ENCODE results near the gene FHIP2A. TPM values are rescaled to one million over a fixed set of nuclear protein-coding genes. Genes with fewer than 3 reads are reported as not detected.
"Not testable (repeated sequence)": the region's sequence is repeated elsewhere in the genome, so short reads cannot be mapped to it uniquely, and the experiment has no call there.

Gene FHIP2A
- polyA plus RNA-seq, 1 donor, result 19.7 TPM

DNA sequence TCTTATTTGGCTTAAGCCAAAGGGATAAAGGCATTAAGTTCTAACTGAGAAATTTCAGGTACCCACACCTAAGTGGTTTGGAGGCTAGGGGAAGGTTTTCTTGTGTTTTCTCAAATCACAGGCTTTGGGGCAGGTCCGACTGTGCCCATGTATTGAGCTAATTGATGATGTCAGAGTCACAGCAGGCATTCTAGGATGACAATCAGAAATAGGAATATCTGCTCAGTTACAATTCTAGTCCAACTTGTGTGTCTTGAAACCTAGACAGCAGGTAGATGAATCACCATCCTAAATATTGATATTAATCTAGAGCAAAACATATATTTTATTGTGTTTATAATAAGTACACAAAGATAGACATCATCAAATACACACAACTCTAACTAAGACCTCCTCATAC is 2.3 kb upstream of the FHIP2A start:
- no peak for DNase-seq

DNA sequence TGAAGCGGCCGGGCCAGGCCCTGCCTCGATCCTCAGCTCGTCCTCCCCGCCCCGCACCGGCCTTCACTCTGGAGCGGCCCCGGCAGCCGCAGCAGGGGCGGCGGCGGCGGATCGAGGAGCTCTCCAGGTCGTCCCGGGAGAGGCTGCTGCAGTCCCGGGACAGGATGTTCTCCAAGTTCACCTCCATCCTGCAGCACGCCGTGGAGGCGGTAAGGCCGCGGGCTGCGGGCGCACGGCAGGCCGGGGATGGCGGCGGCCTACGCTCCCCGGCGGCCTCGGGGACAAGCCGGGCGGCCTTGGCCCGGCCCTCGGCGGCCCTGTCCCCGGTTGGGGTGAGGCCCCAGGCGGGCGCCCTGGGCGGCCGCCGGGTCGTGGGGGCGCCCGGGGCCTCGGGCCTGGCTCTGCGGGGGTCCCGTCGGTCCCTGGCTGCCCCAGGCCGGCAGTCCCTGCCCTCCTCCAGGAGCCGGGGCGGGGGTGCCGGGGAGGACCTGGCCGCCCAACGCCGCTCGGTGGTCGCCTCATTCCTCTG is 399 bp downstream of the FHIP2A start:
- no peak for DNase-seq

DNA sequence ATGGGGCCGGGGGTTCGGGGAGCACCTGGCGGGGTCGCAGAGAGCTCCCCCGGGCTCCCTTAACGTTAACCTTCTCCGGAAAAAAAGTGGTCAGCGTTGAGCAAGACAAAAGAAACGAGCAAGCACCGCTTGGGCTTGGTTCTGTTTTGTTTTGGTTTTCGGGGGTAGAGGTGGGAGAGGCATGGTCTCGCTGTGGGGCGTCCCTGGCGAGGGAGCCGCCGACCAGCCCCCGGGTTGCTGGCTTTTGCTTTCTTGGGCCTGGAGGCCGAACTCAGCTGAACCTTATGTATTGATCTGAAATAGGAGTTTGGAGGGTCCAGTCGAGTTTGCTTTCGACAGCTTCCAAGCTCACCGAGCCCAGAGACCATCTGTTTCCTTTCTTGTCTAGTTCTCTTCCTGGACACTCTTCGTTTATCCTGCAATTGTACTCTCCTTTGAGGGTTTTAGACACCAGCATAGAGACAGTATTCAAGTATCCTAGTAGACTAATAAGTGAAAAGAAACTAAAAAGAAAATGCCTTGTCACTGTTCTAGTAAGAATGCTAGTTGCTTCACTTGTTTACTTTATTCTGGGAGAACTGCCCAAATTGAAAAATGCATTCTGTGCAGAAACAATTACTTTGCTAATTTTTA is 980 bp downstream of the FHIP2A start:
- DNase-seq, result peak; percentile 62

DNA sequence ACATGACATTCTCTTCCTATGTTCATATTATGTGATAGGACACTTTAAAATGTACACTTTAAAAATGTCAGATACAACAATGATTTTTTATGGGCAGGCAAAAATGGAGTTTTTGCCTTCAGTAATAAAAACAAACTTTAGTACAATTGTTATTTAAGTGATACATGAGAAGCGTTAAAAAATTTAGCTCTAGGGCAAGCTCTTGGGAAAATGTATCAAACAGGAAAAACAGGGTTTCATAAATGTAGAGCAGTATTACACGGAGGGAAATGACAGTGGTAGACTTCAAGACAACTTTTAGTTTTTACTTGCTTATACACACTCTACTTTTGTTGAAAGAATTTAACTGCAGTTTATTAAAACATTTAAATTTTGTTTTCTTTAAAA is 1.5 kb downstream of the FHIP2A start:
- peak; percentile 3 for DNase-seq

DNA sequence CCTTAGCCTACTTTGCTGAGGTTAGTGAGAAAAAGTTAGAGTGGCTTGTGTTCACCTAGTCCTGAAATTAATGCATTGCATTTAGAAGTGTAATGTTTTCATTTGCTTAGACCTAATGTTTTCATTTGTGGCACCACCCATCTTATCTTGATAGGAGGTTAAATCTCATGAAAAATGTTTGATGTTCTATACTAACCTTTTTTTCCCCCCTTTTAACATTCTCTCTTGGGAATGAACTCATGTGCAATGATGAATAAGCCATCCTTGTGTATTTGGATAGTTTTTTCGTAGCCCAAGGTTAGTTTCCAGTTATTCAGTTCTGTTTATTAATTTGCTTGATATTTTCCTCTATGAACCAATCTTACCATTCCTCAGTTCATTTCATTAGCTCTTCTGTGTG is 2.8 kb downstream of the FHIP2A start:
- no peak for DNase-seq

DNA sequence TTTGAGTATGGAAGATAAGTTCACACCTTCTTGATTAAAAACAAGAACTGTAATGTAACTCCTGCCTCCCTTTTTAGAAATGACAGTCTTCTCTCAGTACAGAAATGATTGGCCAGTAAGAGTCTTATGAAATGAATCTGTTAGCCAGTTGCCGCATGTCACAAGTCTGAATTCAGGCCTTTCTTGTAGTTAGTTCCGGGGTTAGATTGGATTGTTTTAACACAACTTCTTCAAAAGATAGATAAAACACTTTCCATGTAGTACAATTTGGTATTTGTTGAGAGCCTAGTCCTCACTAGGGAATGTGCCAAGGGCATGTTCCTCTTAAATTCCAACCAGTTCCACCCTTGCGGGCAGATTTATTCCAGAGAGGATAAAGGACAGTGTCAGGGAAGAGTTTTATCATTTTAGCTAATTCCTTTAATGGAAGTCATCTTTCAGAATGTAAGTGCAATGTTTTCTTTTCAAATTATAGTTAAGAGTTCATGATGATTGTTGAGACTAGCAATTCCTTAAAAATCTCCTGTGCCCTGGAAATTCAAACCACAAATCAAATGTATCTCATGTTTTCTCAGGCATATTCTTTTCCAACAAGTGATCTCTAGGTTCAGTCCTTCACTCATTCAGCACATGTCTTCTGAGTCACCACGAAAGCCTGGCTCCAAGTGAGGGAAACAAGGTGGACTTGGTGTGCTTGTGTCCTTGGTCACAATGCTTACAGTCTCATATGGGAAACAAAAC is 4.1 kb downstream of the FHIP2A start:
- no peak for DNase-seq

DNA sequence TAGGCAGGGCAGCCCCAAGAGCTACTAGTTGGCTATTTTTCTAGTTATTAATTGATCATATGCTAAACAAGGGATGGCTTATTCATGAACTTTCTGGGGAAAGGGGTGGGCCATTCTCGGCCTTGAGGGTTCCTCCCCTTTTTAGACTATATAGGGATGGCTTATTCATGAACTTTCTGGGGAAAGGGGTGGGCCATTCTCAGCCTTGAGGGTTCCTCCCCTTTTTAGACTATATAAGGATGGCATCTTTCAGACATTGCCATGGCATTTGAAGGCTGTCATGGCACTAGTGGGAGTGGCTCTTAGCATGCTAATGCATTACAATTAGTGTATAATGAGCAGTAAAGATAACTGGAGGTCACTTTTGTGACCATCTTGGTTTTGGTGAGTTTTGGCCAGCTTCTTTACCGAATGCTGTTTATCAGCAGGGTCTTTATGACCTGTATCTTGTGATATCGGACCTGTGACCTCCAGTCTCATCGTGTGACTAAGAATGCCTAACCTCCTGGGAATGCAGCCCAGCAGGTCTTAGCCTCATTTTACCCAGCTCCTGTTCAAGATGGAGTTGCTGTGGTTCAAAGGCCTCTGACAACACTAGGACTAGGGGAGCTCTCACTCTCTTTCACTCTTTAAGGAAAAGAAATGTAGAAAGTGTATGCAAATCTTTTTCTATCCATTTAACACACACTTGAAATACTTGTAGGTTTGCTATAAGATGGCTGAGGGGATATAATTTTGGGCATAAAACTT is 7.8 kb downstream of the FHIP2A start:
- no peak for DNase-seq

DNA sequence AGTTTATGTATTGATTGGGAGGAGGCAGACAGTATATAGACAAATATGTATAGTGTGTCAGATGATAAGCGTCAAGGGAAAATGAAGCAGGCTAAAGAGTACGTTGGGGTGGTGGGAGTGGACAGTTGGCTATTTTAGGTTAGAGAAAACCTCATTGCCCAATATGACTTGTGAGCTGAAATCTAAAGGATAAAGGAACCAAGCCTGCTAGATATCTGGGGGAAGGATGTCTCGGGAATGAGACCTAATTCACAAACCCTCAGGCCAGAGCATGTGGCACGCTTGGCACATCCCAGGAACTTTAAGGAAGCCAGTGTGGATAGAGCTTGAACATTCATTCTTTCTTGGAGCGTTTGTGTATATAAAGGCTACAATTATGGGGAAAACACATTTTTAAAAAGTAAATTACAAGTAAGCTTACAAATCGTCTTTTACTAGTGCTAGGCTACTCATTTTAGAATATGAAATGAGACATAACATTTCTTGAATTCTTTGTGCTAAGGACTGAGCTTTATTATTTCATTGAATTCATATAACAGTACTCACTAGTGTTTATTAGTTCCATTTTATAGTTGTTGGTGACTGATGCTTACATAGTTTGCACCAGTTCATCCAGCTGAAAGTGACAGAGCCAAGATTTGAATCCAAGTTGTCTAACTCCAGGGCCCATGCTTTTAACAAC is 9.7 kb downstream of the FHIP2A start:
- no peak for DNase-seq

DNA sequence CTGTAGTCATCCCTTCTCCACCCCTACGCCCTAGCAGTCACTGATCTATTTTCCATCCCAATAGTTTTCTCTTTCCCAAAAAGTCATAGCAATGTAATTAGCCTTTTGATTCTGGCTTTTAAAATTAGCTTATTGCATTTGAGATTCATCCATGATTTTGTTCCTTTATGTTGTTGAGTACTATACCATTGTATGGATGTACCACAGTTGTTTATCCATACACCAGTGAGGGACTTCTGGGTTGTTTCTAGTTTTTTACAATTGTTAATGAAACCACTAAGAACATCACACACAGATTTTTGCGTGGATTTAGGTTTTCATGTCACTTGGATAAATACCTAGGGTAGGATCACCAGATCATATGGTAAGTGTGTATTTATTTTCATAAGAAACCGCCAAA is 16.1 kb downstream of the FHIP2A start:
- DNase-seq, result no peak

DNA sequence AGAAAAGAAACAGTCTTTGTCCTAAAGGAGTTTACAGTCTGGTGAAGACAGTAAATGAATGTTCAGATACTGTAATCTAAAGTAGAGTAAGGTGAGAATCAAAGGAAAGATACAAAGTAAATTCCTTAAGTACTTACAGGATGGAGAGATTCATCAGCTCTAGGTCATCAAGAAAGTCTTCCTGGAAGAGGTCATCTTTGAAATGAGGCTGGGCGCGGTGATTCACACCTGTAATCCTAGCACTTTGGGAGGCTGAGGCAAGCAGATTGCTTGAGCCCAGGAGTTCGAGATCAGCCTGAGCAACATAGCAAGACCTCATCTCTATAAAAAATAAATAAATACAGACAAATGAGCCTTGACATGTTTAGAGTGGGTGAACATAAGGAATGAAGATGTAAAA is 18.3 kb downstream of the FHIP2A start:
- no peak for DNase-seq

DNA sequence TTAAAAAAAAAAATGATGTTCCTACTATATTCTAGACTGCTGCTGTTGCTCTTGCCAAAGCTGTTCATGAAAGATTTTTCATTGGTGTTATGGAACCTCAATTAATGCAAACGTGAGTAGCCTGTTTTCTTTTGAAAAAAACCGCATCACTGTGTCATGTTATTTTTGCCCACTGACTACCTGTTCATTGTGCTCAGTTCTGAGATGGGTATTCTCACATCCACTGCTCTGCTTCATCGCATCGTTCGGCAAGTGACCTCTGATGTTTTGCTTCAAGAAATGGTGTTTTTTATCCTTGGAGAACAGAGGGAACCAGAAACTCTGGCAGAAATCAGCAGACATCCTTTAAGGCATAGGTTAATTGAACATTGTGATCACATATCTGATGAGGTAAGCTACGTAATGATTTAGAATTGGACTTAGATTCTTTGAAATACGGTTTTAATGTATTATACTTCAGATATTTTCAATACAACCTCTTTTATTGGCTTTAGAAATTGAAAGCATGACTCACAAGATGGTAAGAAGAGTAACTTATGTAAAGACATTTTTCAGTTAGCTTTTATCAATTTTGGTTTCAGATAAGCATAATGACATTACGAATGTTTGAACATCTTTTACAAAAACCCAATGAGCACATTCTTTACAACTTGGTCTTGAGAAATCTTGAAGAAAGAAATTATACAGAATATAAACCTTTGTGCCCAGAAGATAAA is 24.6 kb downstream of the FHIP2A start:
- DNase-seq, result no peak

DNA sequence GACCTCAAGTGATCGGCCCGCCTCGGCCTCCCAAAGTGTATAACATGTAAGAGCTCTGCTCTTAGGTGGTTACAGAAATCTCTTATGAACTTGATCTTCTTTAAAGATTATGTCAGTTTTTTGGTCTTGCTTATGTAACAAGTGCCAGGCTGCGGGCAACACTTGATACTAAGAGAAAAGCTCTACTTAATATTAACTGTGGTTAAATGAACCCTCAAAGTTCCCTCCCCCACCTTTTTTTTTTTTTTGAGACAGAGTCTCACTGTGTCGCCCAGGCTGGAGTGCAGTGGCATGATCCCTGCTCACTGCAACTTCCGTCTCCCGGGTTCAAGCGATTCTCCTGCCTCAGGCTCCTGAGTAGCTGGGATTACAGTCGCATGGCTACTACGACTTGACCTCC is 25.9 kb downstream of the FHIP2A start:
- DNase-seq, result not testable (repeated sequence)

DNA sequence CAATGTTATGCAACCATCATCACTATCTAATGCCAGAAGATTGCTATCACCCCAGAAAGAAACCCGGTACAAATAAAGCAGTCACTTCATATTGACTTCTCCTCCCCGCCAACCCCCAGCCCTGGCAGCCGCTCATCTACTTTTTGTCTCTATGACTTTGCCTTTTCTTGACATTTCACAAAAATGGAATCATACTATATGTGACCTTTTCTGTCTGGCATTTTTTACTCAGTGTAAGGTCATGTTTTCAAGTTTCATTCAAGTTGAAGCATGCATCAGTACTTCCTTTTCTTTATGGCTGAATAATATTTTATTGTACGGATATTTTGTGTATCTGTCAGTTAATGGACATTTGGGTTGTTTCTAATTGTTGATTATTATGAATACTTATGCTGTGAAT is 28.1 kb downstream of the FHIP2A start:
- DNase-seq, result no peak

DNA sequence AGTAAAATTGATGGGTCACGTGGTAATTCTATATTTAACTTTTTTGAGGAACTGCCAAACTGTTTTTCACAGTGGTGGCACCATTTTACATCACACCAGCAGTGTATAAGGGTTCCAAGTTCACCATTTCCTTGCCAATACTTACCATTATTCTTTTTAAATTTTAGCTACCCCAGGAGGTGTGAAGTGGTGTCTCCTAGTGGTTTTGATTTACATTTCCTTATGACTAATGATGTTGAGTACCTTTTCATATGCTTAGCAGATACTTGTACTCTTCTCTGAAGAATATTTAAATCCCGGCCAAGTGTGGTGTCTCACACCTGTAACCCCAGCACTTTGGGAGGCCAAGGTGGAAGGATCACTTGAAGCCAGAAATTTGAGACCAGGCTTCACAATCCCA is 28.5 kb downstream of the FHIP2A start:
- no peak for DNase-seq

DNA sequence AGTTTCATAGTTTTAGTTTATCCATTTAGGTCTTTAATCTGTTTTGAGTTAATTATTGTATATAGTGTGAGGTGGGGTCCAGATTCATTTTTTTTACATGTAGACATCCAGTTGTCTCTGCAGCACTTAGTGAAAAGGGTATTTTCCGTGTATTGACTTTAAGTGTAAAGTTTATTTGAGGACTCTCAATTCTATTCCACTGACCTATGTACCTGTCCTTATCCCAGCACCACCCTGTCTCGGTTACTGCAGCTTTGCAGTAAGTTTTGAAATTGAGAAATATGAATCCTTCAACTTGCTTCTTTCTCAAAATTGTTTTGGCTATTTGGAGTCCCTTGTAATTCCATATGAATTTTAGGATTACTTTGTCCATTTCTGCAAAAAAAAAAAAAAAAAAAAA is 29.8 kb downstream of the FHIP2A start:
- no peak for DNase-seq

DNA sequence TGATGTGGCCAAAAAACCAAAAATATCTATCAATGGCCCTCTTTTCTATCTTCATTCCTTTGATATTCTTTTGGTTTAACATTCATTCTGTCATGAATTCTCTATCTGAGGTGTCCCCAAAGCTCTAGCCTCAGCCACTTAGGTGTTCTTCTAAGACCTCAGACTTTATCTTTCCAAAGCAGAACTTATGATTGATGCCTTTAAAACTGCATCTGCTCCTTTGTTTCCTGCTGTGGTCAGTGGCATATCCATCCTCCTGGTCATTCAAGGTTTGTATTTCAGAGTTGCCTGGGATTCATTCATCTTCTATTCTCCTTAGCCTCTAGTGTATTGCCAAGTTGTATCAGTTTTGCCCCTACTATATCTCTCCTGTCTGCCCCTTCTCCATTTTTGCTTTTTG is 30.6 kb downstream of the FHIP2A start:
- no peak for DNase-seq

DNA sequence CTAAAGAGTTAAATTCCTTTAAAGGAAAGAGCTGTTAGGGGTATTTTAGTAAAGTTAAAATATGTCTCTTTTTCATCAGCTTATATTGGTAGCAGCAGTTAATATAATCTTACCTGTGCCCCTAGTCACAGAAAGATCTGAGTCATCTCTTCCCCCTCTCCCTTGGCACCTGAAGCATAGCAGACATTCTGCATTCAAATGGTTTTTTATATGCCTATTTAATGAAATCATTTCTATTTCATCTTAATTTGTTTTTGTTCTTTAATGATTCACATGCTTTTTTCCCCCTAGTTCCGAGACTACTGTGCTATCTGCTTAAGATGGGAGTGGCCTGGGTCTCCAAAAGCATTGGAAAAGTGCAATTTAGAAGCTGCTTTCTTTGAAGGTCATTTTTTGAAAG is 33.3 kb downstream of the FHIP2A start:
- DNase-seq, result no peak

DNA sequence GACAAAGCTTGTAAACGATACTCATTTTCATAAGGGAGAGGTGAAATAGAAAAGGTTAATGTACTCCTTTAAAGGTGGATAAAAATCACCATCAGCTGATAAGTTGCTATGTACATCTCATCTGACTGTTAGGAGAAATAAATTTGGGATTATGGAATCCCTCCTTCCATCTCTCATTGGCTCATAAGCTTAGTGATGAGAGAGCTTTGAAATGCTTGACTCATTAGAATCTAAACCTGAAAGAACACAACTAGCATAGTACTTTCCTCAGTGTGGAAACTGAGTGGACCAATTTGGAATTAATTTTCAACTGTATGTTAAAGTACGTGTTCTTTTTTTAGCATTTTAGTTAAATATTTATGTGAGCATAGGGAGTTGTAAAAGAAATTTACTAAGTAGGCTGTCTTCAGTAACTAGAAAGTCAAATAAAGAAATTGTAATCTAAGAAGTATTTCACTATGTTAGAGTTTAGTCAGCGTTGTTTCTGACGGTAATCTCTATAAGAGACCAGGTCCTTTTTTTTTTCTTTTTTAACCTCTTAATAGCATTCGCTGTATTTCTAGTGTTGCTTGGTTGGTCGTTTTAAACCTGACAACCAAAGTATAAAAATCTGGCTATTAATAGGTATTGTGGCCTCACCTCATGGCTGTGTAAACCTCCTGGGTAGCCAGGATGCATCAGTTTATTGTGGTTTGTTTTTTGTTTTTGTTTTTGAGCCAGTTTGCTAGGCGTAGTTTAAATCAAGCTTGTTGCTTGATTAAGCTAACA is 34.4 kb downstream of the FHIP2A start:
- no peak for DNase-seq

DNA sequence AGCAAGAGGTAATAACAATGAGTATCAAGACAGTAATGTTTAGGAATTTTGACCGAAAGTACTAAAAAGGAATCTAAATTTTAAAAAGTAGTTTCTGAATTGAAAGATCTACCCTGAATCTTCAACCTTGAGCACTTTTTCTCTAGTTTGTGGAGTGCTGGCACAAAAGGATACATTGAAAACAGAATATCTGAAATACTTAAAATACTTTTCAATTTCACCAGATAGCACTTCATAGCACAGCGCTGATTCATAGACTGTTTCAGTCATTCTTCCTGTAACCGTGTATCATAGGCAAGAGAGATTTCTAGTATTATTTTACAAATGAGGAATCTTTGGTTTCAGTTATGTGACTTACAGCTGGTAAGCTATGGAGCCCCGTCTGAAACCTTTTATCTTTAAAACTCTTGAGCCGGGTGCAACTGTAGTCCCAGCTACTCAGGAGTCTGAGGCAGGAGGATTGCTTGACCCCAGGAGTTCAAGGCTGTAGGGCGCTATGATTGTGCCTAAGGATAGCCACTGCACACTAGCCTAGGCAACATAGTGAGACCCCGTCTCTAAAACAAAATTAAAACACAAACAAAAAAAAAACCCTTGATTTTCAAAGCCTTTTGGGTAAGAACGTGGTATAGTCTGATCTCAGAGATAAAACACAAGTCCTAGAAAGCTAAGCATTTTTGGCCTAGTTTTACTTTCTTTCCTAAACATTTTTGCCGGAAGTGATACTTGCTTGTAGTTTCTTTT is 35.1 kb downstream of the FHIP2A start:
- no peak for DNase-seq

DNA sequence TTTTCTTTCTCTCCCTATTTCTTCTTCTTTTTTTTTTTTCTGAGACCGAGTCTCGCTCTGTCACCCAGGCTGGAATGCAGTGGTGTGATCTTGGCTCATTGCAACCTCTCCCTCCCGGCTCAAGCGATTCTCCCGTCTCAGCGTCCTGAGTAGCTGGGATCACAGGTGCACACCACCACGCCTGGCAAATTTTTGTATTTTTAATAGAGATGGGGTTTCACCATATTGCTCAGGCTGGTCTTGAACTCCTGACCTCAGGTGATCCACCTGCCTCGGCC is 35.6 kb downstream of the FHIP2A start:
- not testable (repeated sequence) for DNase-seq
